Fibroblast of upper back skin (primary cell): ENCODE results near the gene TGFA.

ENCODE experiments used
- DNase-seq: peaks from one replicate; pipeline ENCODE4 v3.0.0-alpha.2; 2013

Gene TGFA

DNA sequence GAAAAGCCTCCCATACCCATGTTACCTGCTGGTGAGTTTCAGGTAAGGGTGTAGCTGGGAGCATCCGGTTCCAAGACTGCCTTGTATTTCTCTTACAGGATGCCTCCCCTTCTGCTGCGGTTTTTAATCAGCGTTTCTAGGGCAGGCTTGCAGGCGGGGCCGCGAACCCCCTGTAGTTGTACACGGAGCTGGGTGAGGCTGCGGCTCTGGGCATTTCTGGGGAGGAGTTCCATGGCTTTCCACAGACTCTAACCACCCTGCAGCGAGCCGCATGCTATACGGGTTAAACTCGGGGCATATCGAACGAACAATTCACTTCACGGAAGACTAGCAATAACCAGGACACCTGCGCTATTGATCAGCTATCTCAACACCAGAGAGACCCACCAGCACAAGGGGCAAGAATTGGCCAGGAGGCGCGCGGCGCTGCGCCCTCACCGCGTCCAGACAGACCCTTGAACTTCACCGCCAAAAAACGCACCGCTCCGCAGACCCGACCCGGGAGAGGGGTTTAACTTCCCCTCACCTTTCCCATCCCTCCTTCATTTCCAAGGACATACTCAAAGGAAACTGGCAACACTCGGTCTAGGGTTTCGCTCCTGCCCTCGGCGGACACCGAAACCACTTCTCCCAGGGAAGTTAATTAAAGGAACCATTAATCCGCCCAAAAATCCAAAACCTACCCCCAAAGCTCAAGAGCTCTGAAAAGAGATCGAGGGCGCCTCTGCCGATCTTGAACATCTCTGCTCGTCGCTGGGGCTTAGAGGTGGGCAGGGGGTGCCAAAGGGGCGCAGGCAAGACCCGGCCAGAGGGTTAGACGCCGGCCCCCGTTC is 909 bp downstream of the TGFA start:
- no peak for DNase-seq

DNA sequence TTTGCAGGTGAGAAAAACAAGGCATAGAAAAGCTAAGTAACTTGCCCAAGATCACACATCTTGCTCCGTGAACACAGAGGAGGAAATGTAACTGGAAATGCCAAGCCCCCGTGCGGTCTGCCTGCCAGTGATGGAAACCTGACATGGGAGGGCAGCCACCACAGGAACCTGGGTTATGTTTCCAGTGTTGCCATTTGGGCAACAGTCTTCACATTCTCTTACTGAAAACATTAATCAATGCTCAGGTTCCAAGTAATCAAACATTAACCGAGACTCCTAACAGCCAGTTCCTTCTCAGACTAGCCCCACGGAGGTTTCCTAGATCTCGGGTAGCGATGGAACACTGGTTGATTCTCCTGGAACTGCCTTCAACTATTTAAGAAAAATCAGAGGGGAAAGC is 2.5 kb downstream of the TGFA start:
- no peak for DNase-seq

- no peak for DNase-seq
These were observed 3.7 kb downstream of the TGFA start for GRCh38 chr2:70549962-70550361.

GRCh38 chr2:70549064-70549710 is 4.4 kb downstream of the TGFA start:
- DNase-seq, result no peak

DNA sequence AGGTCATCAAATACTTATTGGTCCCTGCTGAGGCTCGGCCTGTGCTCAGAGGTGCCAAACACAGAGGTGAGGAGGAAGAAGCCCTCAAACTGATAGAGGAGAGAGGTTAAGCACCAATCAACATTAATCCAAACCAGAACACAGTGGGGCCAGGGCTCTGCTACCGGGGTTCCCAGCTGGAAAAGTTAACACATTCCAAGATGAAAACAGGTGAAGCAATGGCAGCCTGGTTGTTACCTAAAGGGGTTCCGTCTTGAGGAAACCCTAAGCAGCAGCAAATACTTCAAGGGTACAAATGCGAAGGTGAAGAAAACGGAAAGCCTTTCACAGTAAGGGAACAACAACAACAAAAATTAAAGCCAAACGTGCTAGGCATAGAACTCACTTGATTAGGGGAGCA is 5.4 kb downstream of the TGFA start:
- no peak for DNase-seq

DNA sequence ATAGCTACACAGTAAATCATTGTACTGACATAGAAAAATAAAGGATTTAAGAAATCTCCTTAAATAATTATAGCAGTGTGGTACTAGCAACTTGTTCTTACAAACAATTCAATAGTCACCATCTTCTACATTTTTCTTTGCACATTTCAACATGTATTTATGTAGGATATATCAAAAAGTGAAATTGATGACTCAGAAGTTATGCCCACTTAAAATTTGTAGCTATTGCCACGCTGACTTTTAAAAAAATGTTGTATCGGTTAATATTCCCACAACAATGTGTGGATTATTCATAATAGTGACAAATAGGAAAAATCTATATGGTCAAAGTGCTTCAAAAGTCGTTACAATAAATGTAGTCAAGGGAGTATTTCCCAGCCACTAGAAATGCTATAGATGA is 6.7 kb downstream of the TGFA start:
- no peak for DNase-seq

GRCh38 chr2:70546376-70546775 is 7.2 kb downstream of the TGFA start:
- DNase-seq, result no peak

DNA sequence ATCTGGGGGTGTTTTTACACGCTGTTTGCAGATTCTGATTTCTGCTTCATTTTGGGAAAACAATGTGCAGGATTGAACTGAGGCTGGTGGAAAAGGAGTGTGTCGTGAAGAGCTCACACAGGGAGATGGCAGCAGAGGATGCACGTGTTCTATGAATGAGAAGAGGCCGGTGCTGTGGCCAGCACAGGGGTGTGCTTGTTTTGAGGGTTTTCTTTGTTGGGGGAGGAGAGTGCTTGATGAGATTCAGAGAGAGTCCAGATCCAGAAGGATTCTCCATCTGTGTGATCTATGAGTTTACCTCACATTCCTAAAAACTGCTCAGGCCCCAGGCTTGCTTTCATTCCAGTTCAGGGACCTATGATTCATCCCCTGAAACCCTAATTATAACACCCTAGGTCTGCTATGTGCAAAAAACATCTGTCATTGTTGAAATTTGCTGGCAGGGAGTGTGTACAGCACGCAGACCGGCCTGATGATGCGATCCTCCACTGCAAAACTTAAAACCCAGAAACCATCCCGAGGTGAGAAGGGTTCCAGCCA is 12.1 kb downstream of the TGFA start:
- DNase-seq, result peak; percentile 24

- no peak for DNase-seq
These were observed 15.8 kb downstream of the TGFA start for GRCh38 chr2:70537840-70538239.

DNA sequence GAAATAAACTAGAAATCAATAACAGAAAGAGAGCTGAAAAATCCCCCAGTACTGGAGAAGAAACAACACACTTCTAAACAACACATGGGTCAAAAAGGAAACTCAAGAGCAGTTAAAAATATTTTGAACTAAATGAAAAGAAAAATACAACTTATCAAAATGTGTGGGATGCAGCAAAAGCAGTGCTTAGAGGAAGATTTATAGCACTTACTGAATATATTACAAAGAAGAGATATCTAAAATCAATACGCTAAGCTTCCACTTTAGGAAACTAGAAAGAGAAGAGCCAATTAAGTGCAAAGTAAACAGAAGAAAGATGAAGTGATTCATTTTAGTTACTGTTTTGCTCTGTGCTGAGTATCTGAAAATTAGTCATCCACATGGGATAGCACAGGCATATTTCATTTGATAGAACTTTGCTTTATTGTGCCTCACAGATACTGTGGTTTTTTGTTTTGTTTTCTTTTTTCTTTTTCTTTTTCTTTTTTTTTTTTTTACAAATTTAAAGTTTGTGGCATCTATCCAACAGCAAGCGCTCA is 17.0 kb downstream of the TGFA start:
- DNase-seq, result no peak

DNA sequence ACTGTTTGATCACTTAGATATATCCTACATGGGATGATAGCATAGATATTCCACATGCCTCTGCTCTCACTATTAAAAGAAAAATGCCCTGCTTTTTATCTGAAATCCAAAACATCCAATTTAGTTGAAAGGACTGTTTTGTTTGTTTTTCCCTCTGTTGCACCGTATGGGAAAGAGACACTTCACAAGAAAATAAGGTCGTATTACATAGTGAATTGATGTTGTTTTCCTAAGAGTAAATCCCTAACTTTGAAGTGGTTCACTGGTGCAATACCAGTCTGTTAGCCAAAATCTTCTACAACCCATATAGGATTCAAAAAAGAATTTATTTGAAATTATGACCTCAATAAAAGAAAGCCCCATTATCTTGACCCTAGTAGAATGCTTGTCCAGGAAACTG is 18.1 kb downstream of the TGFA start:
- DNase-seq, result no peak

GRCh38 chr2:70534183-70534836 is 19.3 kb downstream of the TGFA start:
- no peak for DNase-seq

DNA sequence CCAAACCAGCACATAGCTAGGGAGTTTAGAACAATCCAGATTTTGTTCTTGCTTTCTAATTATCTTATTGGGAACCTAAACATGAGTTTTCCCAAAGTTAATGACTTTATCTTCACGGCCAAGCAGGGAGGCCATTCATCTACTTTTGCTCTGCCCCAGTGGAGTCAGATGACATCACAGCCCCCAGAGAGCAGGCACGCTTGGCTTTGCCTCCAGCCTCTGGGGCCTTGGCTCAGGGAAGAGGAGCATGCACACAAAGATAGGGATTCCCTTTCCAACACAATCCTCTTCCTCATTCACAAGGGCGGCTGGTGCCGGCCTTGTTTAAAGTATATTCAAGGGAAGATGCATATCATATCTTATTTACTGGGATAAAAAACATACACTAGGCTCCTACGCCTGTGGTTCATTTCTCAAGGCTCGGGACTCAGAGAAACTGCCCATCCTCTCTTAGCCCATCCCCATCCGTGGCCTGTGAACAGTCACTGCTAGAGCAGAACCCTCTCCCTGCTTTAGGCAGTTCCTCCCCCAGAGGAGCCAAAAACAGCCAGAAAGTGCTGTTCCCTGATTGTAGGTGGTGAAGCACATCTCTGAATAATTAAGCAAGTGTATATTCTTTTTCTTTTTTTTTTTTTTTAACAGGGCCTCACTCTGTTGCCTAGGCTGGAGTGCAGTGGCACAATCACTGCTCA is 21.2 kb downstream of the TGFA start:
- DNase-seq, result no peak

DNA sequence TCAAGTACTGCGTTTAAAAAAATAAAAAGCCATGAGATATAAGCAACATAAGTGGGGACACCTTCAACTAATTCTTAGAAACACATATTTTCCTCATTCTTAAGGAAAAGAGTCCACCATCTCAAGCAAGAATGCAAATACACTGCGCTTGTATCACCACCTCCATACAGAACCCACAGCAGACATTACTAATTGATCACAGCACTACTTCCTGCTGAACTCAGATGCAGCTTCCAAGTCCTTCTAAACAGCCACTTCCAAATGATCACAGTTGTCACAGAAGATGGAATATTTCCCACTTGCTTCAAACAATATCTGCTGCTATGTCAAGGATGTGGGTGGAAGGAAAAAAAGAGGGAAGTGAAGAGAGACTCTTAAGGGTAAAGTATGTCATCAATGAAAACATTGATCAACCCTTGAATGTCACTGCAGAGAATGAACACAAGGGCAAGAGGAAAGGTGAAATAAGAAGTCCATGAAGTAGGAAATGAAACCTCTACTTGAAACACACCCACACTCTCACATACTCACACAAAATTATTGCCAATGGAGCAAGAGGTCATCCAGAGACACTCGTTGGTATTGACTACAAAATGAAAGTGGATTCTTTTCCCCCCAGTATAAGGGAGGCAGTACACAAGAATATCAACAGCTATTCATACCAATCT is 22.1 kb downstream of the TGFA start:
- no peak for DNase-seq

DNA sequence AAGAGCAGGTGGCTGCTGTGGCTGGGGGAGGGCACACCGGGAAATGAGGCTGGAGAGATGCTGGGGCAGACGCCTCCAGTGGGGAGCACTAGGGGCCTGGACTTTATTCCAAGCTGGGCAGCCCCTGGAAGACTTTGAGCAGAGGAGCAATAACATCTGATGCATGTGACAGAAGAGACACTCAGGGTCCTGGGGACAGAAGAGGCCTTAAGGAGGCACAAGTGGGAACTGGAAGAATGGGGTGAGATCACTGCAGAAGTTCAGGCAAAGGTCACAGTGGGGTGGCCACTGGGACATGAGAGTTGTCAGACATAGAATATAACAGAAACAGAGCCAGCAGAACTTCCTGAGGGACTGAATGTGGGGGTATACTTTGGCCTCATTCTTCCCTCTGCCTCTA is 24.0 kb downstream of the TGFA start:
- no peak for DNase-seq

- DNase-seq, result no peak
These were observed 24.7 kb downstream of the TGFA start for GRCh38 chr2:70528929-70529328.

- DNase-seq, result no peak
These were observed 25.4 kb downstream of the TGFA start for GRCh38 chr2:70528276-70528675.

DNA sequence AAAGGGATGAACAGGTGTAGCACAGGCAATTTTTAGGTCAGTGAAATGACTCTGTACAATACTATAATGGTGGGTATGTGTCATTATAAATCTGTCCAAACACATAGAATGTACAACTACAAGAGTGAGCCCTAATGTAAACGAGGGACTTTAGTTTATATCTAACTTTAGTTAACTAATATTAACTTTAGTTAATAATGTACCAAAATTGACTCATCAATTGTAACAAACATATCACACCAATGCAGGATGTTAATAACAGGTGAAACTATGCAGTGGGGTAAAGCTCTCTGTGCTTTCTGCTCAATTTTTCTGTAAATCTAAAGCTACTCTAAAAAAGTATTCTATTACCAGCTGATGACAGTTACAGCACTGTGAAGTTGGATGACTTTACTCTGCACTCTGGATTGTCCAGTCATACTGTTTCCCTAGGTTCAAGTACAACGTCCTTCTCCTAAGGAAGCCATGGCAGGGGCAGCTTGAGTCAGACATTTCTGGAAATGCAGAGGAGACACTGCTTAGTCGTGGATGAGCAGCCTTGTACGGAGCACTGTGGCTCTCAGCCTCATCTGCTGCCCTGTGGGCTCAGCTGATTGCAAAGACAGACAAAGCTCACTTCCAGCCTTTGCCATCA is 26.1 kb downstream of the TGFA start:
- DNase-seq, result no peak

GRCh38 chr2:70526126-70526525 is 27.5 kb downstream of the TGFA start:
- no peak for DNase-seq

GRCh38 chr2:70525032-70525431 is 28.6 kb downstream of the TGFA start:
- peak; percentile 3 for DNase-seq
